CD4-positive, alpha-beta T cell treated with Interleukin-6 at 100 ng/mL for 8 hours (primary cell): ENCODE results near the gene HELT.
A peak's percentile ranks its signal among the peaks of the same experiment; 100 is the strongest.

ENCODE experiments used
- DNase-seq: peaks from one replicate; pipeline ENCODE4 v3.0.0-alpha.2; 2020; ENCODE audit warnings: mixed read lengths, low spot score

Gene HELT

GRCh38 chr4:185003596-185004351 lies 14.5 kb upstream of the HELT start:
- no peak for DNase-seq

GRCh38 chr4:185004562-185005218 lies 13.6 kb upstream of the HELT start:
- DNase-seq: no peak

GRCh38 chr4:185005219-185005819 lies 13.0 kb upstream of the HELT start:
- DNase-seq: peak; percentile 70

- no peak for DNase-seq
Measured at GRCh38 chr4:185011408-185011807, 6.9 kb upstream of the HELT start.

DNA sequence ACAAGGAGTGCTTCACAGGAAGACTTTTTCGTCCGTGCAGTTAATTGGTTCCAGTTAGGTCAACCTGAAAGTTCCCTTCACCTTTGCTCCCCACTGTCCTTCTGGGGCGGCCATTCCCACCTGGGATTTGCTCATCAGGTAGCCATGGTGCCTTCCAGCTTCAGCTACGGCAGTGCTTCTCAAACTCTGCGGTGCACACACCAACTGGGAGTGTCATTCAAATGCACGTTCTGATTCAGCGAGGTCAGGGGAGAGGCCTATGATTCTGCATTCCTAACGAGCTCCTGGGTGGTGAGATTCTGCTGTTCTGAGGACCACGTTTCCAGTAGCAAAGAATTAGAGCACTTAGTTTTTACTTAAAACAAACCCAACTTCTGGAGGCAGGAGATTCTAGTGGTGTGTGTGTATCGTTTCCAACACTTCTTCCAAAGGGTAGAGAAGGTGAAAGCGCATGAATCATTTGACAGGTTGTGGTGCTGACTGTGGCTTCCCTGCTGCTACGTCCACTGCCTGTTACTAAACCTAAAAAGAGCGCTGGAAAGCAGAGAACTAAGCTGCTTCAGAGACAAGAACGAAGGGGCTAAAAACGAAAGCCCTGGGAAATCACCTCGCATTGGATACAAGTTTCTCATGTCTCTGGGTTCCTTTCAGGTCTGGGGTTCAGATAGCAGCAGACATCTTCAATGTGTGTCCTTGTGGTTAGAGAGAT lies 4.7 kb upstream of the HELT start:
- DNase-seq: no peak

DNA sequence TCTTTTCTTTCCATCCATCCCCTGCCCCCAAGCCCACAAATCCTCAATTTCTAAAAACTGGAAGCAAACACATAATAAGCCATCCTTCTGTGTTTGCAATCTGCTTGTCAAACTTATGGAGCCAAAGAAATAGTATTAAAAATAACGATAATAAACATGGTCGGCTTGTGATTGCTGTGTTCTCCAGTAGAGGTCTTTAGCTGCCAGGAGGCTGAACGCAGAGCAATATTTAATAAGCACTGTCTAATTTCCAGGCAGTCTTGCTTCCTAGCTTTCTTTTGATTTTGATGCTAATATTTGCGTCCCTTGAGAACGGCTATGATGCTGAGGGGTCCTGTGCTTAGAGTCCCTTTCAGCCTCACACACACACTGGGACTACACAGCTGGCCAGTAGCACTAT lies 3.2 kb upstream of the HELT start:
- no peak for DNase-seq

DNA sequence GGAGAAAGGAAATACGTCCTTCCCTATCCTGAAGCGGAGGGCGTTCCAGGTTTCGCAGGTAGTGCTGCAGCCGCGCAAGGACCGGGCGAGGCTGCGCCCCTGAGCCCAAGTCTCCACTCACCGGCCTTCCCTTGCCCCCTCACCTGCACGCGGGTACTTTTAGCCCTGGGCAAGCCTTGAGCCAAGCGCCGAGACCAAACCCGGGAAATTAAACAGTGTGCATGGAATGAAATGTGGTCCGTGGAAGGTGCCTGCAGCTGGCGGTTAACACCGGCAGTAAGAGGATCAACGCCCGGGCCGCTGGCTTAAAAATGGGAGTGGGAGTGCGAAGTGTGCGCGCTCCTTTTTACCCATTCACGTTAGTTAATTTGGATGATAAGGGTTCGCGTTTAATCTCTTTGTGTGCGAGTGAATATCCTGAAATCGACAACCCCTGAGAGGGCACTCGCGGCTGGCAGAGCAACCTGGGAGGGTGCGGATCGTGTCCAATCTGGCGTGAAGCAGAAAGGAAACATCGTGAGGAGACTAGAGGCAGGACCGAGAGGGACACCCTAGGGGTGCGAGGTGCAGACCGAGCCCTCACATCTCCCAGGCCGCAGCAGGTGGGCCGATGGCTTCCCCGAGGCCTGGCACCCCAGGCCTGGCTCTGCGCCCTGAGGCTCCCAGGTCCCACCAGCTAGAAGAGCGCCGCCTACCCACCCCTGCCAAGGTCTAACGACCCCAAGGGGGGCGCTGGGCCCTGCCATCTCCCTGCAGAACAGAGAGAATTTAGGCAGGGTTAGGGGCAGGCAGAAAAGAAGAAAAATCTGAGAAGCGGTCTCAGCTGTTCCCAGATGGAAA lies 2.0 kb upstream of the HELT start:
- no peak for DNase-seq

DNA sequence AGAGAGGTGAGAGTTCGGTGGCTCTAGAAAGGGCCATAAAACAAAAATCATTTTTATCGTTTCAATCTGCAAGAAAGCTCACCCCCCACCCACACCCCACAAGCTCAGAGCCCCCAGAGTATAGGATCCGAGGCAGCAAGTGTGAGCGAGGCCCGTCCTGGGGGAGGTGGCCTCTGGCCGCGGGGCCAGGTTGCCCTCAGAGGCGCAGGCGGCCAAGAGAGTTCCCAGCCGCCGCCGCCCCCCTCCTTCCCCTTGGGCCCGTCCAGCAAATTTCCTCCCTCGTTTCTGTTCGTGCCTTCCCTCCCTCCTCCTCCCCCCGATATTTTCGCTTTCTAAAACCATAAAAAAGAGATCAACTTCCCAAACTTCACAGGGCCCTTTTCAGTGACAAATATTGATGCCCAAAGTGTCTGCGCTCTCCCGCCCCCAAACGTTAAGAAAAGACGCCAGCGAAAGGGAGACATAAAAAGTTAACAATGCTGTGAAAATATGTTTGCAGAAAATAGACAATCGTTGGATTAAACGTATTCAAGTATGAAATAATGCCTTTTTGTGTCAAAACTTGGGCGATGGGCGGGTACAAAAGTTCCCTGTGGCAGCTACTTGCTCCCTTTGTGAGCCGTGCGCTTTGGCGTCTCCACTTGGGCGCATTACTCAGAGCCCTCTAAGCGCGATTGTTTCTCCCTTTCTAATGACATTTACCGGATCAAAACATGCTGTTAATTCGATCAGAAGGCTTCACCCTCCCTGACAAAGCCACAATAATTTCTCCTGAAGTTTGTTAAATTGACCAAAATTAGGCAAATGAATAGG lies 1.1 kb upstream of the HELT start:
- no peak for DNase-seq

DNA sequence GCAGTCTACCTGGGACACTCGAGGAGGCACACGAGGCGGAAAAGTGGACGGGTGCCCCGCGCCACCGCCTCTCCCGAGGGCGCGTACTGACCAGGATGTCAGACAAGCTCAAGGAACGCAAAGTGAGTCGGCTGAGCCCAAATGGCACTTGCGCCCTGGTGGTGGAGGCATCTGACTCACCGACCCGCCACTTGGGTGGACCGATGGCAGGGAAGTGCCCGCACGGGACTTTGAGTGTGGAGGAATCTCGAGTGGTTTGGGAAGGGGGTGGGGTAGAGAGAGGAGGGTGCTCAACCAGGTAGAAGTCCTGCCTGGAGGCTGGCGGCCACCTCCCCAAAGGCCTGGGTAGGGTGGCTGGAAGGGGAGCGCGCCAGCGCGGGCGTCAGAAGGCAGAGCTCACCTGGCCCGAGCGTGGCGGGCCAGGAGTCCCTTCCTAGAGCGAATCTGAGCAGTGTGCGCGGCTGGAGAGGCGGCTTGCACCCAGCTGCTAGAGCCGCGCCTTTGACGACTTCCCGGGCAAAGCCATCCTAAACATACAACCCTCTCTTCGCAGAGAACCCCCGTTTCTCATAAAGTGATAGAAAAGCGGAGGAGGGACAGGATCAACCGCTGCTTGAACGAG lies 655 bp downstream of the HELT start:
- DNase-seq: no peak

- DNase-seq: no peak
Measured at GRCh38 chr4:185019456-185020292, 1.4 kb downstream of the HELT start.

GRCh38 chr4:185020293-185020808 lies 2.1 kb downstream of the HELT start:
- DNase-seq: no peak

GRCh38 chr4:185020863-185021761 lies 2.8 kb downstream of the HELT start:
- no peak for DNase-seq

DNA sequence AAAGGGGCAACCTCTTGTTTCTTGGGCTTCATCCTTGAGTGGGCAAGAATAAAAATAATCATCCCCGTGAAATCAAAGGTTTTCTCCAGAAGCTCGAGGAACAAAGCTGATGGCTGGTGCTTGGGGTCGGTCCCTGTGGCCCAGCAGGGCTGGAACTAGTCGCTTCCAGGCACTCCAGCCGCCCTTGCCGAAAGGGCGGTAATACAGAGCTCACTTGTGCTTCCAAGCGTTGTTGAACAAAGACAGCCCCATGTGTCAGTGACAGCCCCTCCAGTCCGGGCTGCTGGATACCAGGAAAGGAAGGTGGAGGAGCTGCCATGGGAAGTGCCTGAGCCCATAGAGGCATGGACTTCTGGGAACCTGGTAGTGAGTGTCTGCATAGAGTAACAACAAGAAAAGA lies 5.2 kb downstream of the HELT start:
- DNase-seq: no peak

- no peak for DNase-seq
Measured at GRCh38 chr4:185028625-185029024, 10.3 kb downstream of the HELT start.

- no peak for DNase-seq
Measured at GRCh38 chr4:185031611-185032010, 13.3 kb downstream of the HELT start.

DNA sequence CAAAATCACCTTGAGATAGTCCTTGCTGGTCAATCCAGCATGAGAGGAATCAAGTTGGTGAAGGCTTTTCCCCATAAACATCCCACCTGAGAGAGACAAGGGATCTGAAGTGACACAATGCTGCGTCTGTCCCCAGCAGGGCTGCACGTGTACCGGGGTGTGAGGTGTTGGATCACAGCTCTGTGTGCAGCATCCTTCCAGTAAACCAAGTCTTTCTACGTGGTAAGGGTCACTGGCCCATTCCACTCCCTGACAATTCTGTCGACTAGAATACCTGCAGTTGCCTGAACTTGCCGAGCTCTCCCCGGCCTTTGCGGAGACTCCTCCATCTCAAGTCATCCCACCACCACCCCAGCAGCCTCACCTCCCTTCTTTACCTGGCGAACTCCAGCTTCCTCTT lies 14.8 kb downstream of the HELT start:
- DNase-seq: no peak

- DNase-seq: no peak
Measured at GRCh38 chr4:185033950-185034349, 15.7 kb downstream of the HELT start.

DNA sequence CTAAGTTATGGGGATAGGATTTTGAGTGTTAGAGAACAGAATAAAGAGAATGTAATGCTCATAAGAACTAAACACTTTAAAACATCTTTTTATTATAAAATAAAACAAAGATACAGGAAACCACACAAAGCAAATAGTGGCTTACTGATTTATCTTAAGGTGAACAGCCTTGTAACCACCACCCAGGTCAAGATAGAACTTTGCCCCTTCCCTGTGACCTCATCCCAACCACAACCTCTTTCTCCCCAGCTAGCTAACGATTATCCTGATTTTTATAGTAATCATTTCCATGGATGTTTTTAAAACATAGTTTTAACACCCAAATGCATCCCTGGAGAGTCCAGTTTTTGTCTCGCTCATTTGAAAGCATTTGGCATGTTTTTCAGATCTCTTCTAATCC lies 17.0 kb downstream of the HELT start:
- DNase-seq: no peak
